Ovary (tissue), 3 donors: Measurements from ENCODE around the gene TESK2.

ENCODE experiments used
- EP300 ChIP-seq: sonication (generic); formaldehyde crosslinking; IDR thresholded peaks from one replicate; pipeline ENCODE4 v1.6.1; 2017; ENCODE audit warnings: antibody characterized with exemption
- POLR2A ChIP-seq: fragments of 450-650 bp; IDR thresholded peaks from one replicate; pipeline ENCODE4 v1.6.1; 2017; ENCODE audit warnings: antibody characterized with exemption, mild to moderate bottlenecking, moderate library complexity
- TF ChIP-seq, protein P1 (sequence below), 3 donors: fragments of 450-650 bp in 2 of 3; fragments of 200-600 bp in 1 of 3; IDR thresholded peaks; one replicate each; pipeline versions ENCODE4 v1.5.1 to v1.8.0; 2016 to 2022; ENCODE audit warnings: antibody characterized with exemption in 3 of 3, mild to moderate bottlenecking in 1 of 3
- donor health status: DM: no; HTN: no; CAD: no.

DNA sequence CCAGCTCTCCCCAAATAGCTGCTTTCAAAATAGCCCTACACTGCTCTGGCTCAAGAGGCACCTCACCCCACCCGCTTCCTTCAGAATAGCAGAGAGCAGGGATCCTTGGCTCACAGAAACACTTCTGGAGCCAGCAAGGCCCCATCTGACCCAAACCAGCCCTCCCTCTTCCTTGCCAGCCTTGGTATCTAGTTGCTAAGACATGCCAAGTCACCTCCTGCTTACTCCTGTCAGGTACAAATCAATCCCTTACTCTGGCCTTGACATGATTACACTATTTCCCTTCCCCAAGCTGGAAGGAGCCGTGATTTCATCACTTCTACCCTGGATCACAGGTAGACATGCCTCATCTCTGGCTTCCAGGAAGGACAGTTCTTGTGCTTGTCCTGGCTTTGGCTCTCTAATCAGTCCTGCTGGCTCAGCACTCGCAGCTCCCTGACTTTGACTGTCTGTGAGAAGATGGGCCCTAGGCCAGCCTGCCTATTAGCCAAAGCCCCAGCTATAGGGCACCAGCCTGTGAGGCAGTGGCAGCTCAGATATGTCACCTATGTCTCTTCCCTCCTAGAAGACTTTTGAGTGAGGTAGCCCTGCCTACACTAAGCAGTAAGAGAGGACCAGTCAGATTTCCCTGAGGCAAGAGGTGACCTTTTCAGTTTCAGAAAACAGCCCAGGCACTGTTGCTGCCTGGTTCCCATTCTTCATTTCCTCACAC, 141.8 kb downstream of the TESK2 start:
- TF ChIP-seq, protein P1, sequence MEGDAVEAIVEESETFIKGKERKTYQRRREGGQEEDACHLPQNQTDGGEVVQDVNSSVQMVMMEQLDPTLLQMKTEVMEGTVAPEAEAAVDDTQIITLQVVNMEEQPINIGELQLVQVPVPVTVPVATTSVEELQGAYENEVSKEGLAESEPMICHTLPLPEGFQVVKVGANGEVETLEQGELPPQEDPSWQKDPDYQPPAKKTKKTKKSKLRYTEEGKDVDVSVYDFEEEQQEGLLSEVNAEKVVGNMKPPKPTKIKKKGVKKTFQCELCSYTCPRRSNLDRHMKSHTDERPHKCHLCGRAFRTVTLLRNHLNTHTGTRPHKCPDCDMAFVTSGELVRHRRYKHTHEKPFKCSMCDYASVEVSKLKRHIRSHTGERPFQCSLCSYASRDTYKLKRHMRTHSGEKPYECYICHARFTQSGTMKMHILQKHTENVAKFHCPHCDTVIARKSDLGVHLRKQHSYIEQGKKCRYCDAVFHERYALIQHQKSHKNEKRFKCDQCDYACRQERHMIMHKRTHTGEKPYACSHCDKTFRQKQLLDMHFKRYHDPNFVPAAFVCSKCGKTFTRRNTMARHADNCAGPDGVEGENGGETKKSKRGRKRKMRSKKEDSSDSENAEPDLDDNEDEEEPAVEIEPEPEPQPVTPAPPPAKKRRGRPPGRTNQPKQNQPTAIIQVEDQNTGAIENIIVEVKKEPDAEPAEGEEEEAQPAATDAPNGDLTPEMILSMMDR (IDR thresholded peaks at IDR 0.05): no peak
- TF ChIP-seq POLR2A (no peak), EP300 (no peak)
